Measurements from ENCODE around the gene POU2AF2.
A peak's percentile ranks its signal among the peaks of the same experiment; 100 is the strongest.
"Not testable (repeated sequence)": the region's sequence is repeated elsewhere in the genome, so short reads cannot be mapped to it uniquely, and the experiment has no call there.

POU2AF2 gene

GRCh38 chr11:111303461-111303860 lies 57.9 kb downstream of the POU2AF2 start:
- DNase-seq (ENCODE audit: low read depth) = no peak

- DNase-seq (ENCODE audit: low read depth) = no peak
These were observed 59.8 kb downstream of the POU2AF2 start for GRCh38 chr11:111305162-111305802.

GRCh38 chr11:111305876-111306275 lies 60.4 kb downstream of the POU2AF2 start:
- DNase-seq (ENCODE audit: low read depth) = no peak

DNA sequence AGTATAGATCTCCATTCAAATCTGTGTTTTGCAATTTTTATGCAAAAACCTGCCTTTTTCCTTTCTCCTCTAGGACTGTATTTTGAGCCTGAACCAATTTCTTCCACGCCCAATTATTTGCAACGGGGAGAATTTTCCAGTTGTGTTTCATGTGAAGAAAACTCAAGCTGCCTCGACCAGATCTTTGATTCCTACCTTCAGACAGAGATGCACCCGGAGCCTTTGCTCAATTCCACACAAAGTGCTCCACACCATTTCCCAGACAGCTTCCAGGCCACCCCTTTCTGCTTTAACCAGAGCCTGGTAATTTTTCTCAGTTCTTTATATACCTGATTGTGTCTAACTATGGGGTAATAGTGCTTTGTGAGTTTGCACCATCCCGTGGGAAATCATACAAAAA lies 60.8 kb downstream of the POU2AF2 start:
- DNase-seq (ENCODE audit: low read depth) = no peak

DNA sequence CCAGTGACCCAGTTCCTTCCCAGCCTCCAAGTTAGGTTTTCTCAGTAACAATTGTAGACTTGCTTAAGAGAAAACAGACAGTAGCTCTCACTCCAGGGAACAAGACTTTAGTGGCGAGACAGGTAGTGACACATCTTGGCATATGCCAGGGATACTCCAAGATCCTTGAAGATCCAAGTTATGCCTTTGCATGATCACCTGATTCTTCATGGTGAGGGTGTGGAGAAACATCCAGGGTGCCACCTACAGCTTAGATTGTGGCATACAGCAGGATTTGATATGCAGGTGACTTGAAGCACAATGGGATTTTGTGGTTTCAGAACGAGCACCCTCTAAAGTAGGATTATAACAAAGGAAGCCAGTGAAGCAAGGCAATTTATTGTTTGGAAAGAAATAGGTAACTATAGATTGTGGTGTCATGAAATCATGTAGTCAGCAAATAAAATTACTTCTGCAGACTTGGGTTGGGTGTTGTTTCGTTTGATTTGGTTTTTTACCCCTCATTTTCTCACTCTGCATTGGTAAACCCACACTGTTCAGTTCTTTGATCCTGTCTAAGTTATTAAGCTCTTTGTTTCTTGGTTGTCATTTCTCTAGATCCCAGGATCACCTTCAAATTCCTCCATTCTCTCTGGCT lies 62.1 kb downstream of the POU2AF2 start:
- DNase-seq (ENCODE audit: low read depth) = no peak

- no peak for DNase-seq (ENCODE audit: low read depth)
These were observed 62.6 kb downstream of the POU2AF2 start for GRCh38 chr11:111308140-111308539.

GRCh38 chr11:111309215-111309915 lies 63.8 kb downstream of the POU2AF2 start:
- DNase-seq (ENCODE audit: low read depth) = no peak

- no peak for DNase-seq (ENCODE audit: low read depth)
These were observed 64.6 kb downstream of the POU2AF2 start for GRCh38 chr11:111310088-111310487.

GRCh38 chr11:111310723-111311122 lies 65.2 kb downstream of the POU2AF2 start:
- no peak for DNase-seq (ENCODE audit: low read depth)

DNA sequence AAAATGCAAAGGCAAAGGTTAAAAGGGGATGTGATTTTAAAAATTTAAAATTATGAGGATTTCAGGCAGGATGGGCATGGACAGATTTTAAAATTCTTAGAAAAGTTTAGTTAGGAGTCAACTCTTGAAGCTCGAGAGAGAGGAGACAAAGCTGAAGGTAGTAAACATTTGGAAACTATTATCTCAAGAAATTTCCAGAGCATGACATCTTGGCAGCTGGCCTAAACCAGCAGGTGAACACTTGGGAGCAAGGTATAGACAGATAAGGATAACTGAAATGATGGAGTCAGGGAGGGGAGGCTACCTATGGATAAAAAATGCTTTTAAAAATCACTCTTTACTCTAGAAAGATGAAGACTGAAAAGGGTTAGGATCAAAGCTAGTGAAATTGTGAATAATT lies 66.6 kb downstream of the POU2AF2 start:
- DNase-seq (ENCODE audit: low read depth) = no peak

- no peak for DNase-seq (ENCODE audit: low read depth)
These were observed 73.8 kb downstream of the POU2AF2 start for GRCh38 chr11:111319296-111319695.

DNA sequence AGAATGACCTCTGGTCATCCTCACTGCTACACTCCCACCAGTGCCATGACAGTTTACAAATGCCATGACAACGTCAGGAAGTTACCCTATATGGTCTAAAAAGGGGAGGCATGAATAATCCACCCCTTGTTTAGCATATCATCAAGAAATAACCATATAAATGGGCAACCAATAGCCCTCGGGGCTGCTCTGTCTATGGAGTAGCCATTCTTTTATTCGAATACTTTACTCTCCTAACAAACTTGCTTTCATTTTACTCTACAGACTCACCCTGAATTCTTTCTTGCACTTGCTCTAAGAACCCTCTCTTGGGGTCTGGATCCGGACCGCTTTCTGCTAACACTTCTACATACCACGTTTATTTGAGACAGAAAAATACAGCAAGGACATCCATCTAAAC lies 74.7 kb downstream of the POU2AF2 start:
- not testable (repeated sequence) for DNase-seq (ENCODE audit: low read depth)

- no peak for DNase-seq (ENCODE audit: low read depth)
These were observed 75.4 kb downstream of the POU2AF2 start for GRCh38 chr11:111320728-111321568.

DNA sequence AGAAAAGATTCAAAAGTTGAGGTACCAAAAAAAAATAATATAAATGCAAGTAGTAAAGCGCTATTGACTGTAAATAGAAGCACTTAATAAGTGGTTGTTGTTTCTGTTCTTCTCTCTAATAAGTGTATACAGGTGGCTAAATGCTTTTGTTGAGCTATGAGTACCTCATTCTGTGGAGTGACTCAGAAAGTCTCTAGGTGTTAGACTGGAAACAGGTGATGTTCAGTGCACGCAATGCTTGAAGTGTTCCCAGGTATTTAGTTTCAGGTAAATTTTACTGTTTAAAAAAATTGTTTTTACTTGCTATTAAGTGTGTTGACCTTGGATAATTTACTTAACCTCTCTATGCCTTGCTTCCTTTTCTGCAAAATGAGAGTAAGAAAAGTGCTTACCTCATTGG lies 77.0 kb downstream of the POU2AF2 start:
- DNase-seq (ENCODE audit: low read depth) = no peak

- DNase-seq (ENCODE audit: low read depth) = peak; percentile 43
These were observed 78.8 kb downstream of the POU2AF2 start for GRCh38 chr11:111324277-111324720.

GRCh38 chr11:111325259-111325658 lies 79.7 kb downstream of the POU2AF2 start:
- no peak for DNase-seq (ENCODE audit: low read depth)

DNA sequence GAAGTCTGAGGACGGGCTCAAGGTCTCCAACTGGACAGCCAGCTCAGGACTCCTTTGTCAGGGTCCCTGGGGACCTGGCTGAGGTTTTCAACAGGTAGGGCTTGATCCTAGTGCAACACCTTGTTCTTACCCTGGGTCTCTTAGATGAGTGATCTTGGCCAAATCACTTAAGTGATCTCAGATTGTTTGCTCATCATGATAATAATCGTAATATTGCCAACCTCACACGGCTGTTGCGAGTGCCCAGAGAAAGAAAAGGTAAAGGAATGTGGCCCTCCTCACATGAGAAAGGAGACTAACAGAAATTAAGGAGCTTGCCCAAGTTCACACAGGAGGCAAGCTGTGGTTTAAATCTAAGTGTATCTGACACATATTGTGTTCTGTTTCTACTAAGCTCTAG lies 81.3 kb downstream of the POU2AF2 start:
- DNase-seq (ENCODE audit: low read depth) = no peak

- DNase-seq (ENCODE audit: low read depth) = no peak
These were observed 82.5 kb downstream of the POU2AF2 start for GRCh38 chr11:111327908-111328624.

DNA sequence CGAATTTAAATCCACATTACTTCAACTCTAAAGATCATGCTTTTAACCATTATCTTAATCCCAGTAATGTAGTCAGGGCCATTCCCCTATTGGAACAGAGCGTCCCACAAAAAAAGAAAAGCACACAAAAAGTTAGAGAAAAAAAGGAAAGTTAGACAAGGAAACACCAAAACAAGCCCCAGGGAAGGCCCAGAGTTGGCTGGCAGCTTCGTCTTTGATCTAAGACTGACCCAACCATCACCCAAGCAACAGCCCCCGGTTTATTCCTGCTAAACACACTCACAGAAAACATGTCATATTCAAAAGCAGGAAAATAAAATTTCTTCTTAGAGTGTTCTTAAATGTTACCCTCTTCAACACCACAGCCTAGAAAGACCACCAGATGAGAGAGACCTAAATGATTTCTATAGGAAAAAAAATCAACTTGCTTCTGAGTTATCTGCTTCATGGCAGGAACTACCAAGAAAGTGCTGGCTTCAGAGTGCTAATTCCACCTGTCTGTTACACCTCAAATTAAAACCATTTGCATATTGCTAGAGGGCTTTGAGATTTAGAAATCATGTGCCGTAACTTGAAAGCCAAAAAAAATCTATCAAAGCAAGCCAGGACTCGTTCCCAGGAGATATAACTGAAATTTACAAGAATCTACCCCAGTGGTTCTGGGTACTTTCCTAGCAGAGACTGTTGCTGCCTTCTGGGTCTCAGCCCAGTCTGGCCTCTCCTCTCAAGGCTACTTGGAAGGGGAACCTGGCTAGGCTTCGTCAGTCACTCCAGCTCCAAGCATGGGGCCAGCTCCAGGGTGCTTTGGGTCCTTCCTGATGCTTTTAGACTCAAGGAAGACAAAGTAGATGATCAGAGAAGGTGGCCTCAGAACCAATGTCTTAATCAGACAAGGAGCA lies 84.0 kb downstream of the POU2AF2 start:
- no peak for DNase-seq (ENCODE audit: low read depth)

DNA sequence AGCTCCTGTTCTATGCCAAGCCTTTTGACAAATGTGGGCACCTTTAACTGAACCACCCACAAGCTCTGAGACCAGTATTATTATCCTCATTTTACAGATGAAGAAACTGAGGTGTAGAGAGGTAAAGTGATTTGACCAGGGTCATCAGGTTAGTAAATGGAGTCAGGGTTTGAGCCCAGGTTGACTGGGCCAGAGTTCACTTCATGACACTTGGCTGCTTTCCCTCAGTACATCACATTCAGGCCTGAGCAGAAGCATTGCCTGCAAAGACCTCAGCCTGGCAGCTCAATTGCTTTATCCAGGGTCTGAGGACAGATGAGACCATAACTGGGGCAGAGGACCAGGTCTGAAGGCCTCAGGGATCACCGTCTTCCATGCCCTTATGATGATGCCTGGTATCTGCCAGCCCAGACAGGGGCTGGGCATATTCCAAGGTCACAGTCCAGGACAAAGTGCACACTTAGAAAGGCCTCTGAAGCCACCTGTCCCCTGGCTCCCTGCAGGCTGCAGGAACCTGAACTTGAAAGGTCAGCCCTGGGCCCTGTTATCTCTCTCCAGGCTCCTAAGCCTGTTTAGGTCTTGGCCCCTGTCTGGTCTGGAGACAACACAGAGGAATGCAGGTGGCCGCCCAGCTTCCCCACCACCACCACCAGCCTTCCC lies 84.8 kb downstream of the POU2AF2 start:
- DNase-seq (ENCODE audit: low read depth) = no peak
